Neural progenitor cell (in vitro differentiated cells): ENCODE results near the gene IL1RAP.

Source experiments
- CTCF ChIP-seq: fragments of 200-600 bp; sonication (generic); IDR thresholded peaks from 2 replicates; pipeline ENCODE4 v1.5.1; 2017; ENCODE audit warnings: antibody characterized with exemption, mild to moderate bottlenecking
- EZH2 ChIP-seq: fragments of 200-600 bp; sonication (generic); IDR thresholded peaks from 2 replicates; pipeline ENCODE4 v1.6.1; 2017; ENCODE audit warnings: antibody characterized with exemption, mild to moderate bottlenecking, moderate library complexity
- EZH2phosphoT487 ChIP-seq: fragments of 200-600 bp; sonication (generic); IDR thresholded peaks from 2 replicates; pipeline ENCODE4 v1.6.1; 2017; ENCODE audit warnings: antibody characterized with exemption

DNA sequence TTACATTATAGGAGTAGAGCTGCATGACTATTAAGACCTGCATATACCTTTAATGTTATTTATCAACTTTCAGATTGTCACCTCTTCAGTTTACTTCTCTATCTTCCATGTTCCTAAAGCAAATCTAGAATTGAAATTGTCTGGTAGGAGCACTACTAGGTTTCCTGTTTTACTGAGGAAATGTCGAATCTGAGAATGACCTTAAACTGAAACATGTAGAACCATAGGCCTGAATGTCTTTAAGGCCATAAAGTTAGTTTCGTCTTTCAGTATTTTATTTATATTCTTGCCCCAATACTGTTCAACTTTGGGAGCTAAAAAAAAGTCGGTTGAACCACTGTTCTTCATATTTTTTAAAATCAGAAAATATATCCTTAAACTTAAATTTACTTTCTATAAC, 92.7 kb downstream of the IL1RAP start:
- no peak for TF ChIP-seq CTCF
- TF ChIP-seq EZH2 = no peak
- no peak for TF ChIP-seq EZH2phosphoT487
